Right lobe of liver (tissue), 6 donors: Measurements from ENCODE around the gene SEZ6. TPM values are rescaled to one million over a fixed set of nuclear protein-coding genes. Genes with fewer than 3 reads are reported as not detected.

Source experiments
- ATAC-seq, 4 donors: fragments of 200-7000 bp; cut with Tn5 transposase; one replicate each; pipeline ENCODE4 v1.9.1; 2020; ENCODE audit warnings: mild to moderate bottlenecking in 4 of 4, moderate library complexity in 4 of 4
- DNase-seq, 3 donors: peaks; one replicate each; pipeline ENCODE4 v3.0.0-alpha.2; 2020
- H3K27ac ChIP-seq, 3 donors: fragments of 200-600 bp; one replicate each; pipeline ENCODE4 v1.8.0; 2022
- H3K27me3 ChIP-seq, 2 donors: fragments of 200-600 bp; one replicate each; pipeline ENCODE4 v1.8.0; 2022
- H3K36me3 ChIP-seq, 4 donors: fragments of 200-600 bp; sonication (generic) in 1 of 4; one replicate each; pipeline versions ENCODE4 v1.5.1 to v1.8.0; 2017 to 2022; ENCODE audit warnings: control low read depth in 1 of 4
- H3K4me1 ChIP-seq, 4 donors: fragments of 200-600 bp; sonication (generic) in 1 of 4; one replicate each; pipeline versions ENCODE4 v1.5.1 to v1.8.0; 2017 to 2022; ENCODE audit warnings: control low read depth in 1 of 4
- H3K4me3 ChIP-seq, 3 donors: fragments of 200-600 bp; one replicate each; pipeline ENCODE4 v1.8.0; 2022
- H3K9me3 ChIP-seq, 4 donors: fragments of 200-600 bp; sonication (generic) in 1 of 4; one replicate each; pipeline versions ENCODE4 v1.5.1 to v1.8.0; 2017 to 2022; ENCODE audit warnings: control low read depth in 1 of 4
- CTCF ChIP-seq, 4 donors: fragments of 200-600 bp in 3 of 4; fragments of 450-650 bp in 1 of 4; IDR thresholded peaks; one replicate each; pipeline versions ENCODE4 v1.5.1 to v1.8.0; 2016 to 2022; ENCODE audit warnings: antibody characterized with exemption in 4 of 4, mild to moderate bottlenecking in 2 of 4
- POLR2A ChIP-seq: fragments of 450-650 bp; IDR thresholded peaks from one replicate; pipeline ENCODE4 v1.6.1; 2017; ENCODE audit warnings: antibody characterized with exemption, mild to moderate bottlenecking
- WGBS: methylation state at CpG from one replicate; pipeline ENCODE4 v1.1.6; 2018; ENCODE audit warnings: low coverage, low lambda C conversion rate; ENCODE audit not compliant: insufficient coverage; ENCODE audit errors: missing lambda C conversion rate; 5-methylcytosine and 5-hydroxymethylcytosine counted together
- intact Hi-C, 2 donors: fragments of 100-400 bp; cut with DNase I; formaldehyde crosslinking; loops; one replicate each; pipeline versions ENCODE4 v1.11.2 to v1.14.1; 2022
- total RNA-seq, 6 experiments: library from RNA; depleted of rRNA in 2 of 6; stranded (reverse); fragments of >200 nt in 2 of 6; fragmentation: NEBNext Ultra II Directional in 3 of 6; extraction: Animal tissue kit (Norgen Biotek cat#: 25700) in 3 of 6; gene quantifications; one replicate each; pipeline versions ENCODE4 v1.1.0 to v1.2.4, GENCODE V29; 2016 to 2023
- donor health status: DM: no; HTN: yes; CAD: no.
- donor health status: DM: no; HTN: no; CAD: no.
- donor health status: DM: no; HTN: no; CAD: no.
- donor health status: DM: no; HTN: yes; CAD: no.
- donor health status: DM: no; HTN: yes; CAD: no.

The SEZ6 gene
- total RNA-seq, 6 experiments from 2014 or later: not detected

GRCh38 chr17:28926786-28927185 lies 79.0 kb downstream of the SEZ6 start:
- H3K27me3 ChIP-seq: no peaks in the 10 kb centered on the region
- no peak for DNase-seq
- intact Hi-C loops: no loop called here
- peaks cover 0 to 35% (median 11%) of the 10 kb centered on the region in 4 donors for H3K36me3 ChIP-seq
- no peaks in the 10 kb centered on the region for H3K9me3 ChIP-seq
- no peak for ATAC-seq
- peak overlapping the region; percentile 15 to 65 (median 39) for H3K27ac ChIP-seq
- H3K4me3 ChIP-seq: no peak overlapping the region
- WGBS: 95% methylated on average over 3 of the region's 4 CpGs
- TF ChIP-seq POLR2A (no peak), CTCF (IDR thresholded peaks at IDR 0.05) (no peak)
- H3K4me1 ChIP-seq: peaks cover 0 to 4% (median 0%) of the 10 kb centered on the region in 4 donors

DNA sequence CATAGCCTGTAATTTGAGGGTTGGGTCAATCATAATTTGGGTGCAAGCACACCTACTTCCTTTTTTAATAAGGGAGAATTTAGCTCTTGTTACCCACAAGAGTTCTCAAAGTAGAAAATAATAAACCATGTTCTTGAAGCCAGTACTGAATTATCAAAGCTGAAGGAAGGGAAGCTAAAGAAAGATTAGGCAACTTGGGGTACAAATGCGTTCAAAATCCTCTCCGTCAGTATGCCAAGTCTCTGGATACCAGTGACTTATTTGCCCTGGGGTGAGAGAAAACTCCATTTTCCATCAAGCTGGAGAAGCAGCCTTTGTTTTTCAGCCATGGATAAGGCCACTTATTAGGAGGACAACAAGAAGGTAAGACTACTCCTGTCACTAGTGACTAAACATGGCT lies 79.5 kb downstream of the SEZ6 start:
- Histone ChIP-seq H3K27me3 (no peaks in the 10 kb centered on the region), H3K36me3 (peaks cover 0 to 38% (median 14%) of the 10 kb centered on the region in 4 donors), H3K4me1 (peaks cover 0 to 4% (median 0%) of the 10 kb centered on the region in 4 donors), H3K9me3 (no peaks in the 10 kb centered on the region), H3K27ac (peak overlapping the region; percentile 15 to 65 (median 39)), H3K4me3 (no peak overlapping the region)
- ATAC-seq (peak in 1 of 4 donors; percentile 23), DNase-seq (no peak)
- WGBS: 60% methylated on average over 2 of the region's 2 CpGs
- TF ChIP-seq POLR2A: no peak
- no peak for TF ChIP-seq CTCF (IDR thresholded peaks at IDR 0.05)
- intact Hi-C loops: no loop called here

DNA sequence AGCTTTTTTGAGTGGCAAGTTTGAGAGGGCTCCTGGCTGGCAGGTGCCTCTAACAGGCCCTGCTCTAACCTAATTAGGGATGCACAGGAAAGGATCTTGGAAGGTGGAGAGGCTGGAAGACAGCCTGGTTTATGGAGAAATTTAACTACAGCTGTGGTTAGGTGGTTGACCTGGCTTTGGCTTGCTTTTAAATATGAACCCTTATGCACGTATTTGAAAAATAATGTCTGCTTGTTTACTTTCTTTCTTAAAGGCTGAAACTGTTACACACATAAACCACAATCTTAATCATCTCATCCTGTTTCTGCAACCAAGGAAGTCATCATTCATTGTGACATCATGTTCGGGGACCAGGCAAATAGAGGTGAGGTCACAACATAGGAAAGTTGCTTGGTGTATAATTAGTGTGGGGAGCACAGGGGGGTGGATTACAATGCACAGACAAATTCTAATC lies 79.9 kb downstream of the SEZ6 start:
- DNase-seq (no peak), ATAC-seq (peak; percentile 60 to 80 (median 71))
- 41% methylated on average over 2 of the region's 2 CpGs for WGBS
- intact Hi-C loops: no loop called here
- H3K27me3 ChIP-seq: no peaks in the 10 kb centered on the region
- H3K4me3 ChIP-seq: no peak overlapping the region
- no peaks in the 10 kb centered on the region for H3K9me3 ChIP-seq
- H3K4me1 ChIP-seq: peaks cover 0 to 4% (median 0%) of the 10 kb centered on the region in 4 donors
- peak overlapping the region; percentile 15 to 69 (median 39) for H3K27ac ChIP-seq
- TF ChIP-seq POLR2A: no peak
- no peak for TF ChIP-seq CTCF (IDR thresholded peaks at IDR 0.05)
- peaks cover 0 to 43% (median 17%) of the 10 kb centered on the region in 4 donors for H3K36me3 ChIP-seq

- no peak for ATAC-seq
These were observed 85.6 kb downstream of the SEZ6 start for GRCh38 chr17:28920201-28920600.

More at GRCh38 chr17:28920201-28920600, 85.6 kb downstream of the SEZ6 start:
- Histone ChIP-seq H3K9me3 (no peaks in the 10 kb centered on the region), H3K4me3 (no peak overlapping the region), H3K36me3 (peaks cover 4 to 83% (median 40%) of the 10 kb centered on the region in 4 donors), H3K4me1 (no peaks in the 10 kb centered on the region), H3K27ac (no peak overlapping the region), H3K27me3 (no peaks in the 10 kb centered on the region)
- intact Hi-C loops: no loop called here
- no peak for DNase-seq
- no peak for TF ChIP-seq CTCF (IDR thresholded peaks at IDR 0.05)
- no peak for TF ChIP-seq POLR2A
